Measurements from ENCODE around the gene FGFR1OP2. TPM values are rescaled to one million over a fixed set of nuclear protein-coding genes. Genes with fewer than 3 reads are reported as not detected.
A peak's percentile ranks its signal among the peaks of the same experiment; 100 is the strongest.

The FGFR1OP2 gene
- total RNA-seq, 2 experiments from 2014 or later, result 72.4 to 75.1 TPM

DNA sequence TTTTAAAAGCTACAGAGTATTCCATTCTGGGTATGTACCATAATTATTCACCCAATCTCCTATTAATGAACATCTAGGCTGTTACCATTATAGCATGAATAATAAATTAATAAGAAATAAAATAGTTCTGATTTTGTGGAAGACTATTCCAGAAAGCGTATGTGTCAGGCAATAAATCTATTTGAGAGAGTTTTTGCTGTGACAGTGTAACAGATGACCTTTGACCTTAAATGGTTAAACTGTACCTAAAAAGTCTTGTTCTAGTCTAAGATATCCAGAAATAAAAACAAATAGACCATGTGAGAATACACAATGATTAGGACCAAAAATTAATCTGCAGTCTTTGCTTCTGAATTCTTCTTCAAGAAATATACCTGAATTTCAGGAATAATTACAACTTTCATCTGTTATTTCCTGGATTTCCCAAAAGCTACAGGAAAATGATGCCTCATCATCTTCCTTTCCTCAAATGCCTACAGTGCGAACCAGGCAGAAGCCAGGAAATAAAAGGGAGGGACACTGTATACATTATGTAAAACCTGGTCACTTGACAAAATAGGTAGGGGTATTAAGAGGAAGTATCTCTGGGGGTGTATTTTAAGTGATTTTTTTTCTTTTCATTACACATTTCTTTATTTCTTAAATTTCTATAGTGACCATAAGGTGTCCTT, 68.7 kb downstream of the FGFR1OP2 start:
- no peak overlapping the region for H3K4me3 Mint-ChIP-seq
- peaks cover 33% of the 10 kb centered on the region for H3K4me1 Mint-ChIP-seq (ENCODE audit: low read depth)
- no peak for DNase-seq
- CTCF ChIA-PET, result no interaction called here
- H3K9me3 Mint-ChIP-seq, result no peaks in the 10 kb centered on the region
- POLR2A ChIA-PET, result no interaction called here
- no peaks in the 10 kb centered on the region for H3K27me3 Mint-ChIP-seq
- peaks cover 10% of the 10 kb centered on the region for H3K36me3 Mint-ChIP-seq (ENCODE audit: low read depth)
- intact Hi-C loops (cut with micrococcal nuclease), result no loop called here
- H3K27ac Mint-ChIP-seq, result no peak overlapping the region
- no peak for TF ChIP-seq CTCF (IDR thresholded peaks at IDR 0.05)
- ATAC-seq, result no peak

DNA sequence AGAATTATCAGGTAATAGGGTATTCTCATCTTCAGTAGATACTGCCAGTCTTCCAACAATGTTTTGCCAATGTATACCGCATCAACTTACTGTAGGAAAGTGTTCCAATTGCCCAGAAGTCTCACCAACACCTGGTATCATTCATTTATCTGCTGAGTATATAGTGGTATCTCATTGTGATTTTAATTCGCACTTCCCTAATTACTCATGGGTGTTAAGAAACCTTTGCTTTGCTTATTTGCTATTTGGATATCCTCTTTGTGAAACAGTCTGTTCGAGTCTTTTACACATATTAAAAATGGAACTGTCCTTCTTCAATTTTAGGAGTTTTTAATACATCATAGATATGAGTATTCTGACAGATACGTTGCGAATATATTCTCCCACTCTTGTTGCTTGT, 69.8 kb downstream of the FGFR1OP2 start:
- ChIA-PET CTCF (no interaction called here), POLR2A (no interaction called here)
- TF ChIP-seq CTCF (IDR thresholded peaks at IDR 0.05), result no peak
- no peaks in the 10 kb centered on the region for H3K27me3 Mint-ChIP-seq
- intact Hi-C loops (cut with micrococcal nuclease), result no loop called here
- no peak for DNase-seq
- H3K9me3 Mint-ChIP-seq, result no peaks in the 10 kb centered on the region
- H3K36me3 Mint-ChIP-seq (ENCODE audit: low read depth), result peaks cover 14% of the 10 kb centered on the region
- ATAC-seq, result no peak
- H3K4me1 Mint-ChIP-seq (ENCODE audit: low read depth), result peaks cover 40% of the 10 kb centered on the region
- H3K27ac Mint-ChIP-seq, result no peak overlapping the region
- H3K4me3 Mint-ChIP-seq, result no peak overlapping the region

DNA sequence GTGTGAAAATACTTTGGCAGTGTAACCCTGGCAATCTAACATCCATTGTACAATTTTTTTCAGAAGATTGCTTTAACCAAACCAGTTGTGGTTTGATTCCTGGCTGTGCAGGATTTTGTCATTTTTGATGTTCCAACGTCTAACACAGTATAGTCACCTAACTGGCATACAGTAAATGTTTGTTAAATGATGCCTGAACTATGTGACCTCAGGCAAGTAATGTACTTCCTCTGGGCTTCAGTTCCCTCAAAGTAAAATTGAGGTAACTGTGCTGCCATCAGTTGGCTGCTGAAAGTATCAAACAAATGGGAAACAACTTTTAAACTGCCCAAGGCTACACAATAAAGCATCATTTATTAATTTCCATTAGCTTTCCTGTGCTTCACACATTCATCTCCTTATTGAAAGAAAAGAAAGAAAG, 71.6 kb downstream of the FGFR1OP2 start:
- intact Hi-C loops (cut with micrococcal nuclease), result loop anchor here (10.0 kb wide), 2 partner anchors 135 to 235 kb away; partner anchors contain the start of gene STK38L
- peaks cover 46% of the 10 kb centered on the region for H3K4me1 Mint-ChIP-seq (ENCODE audit: low read depth)
- TF ChIP-seq CTCF (IDR thresholded peaks at IDR 0.05), result no peak
- no peaks in the 10 kb centered on the region for H3K9me3 Mint-ChIP-seq
- H3K4me3 Mint-ChIP-seq, result no peak overlapping the region
- CTCF ChIA-PET, result interaction anchor here (1.0 to 2.4 kb wide), 3 partner anchors 125 to 296 kb away, joined by 5 to 8 read pairs (median 6); no protein-coding TSS in a partner anchor
- H3K27me3 Mint-ChIP-seq, result no peaks in the 10 kb centered on the region
- POLR2A ChIA-PET, result interaction anchor here (0.6 kb wide), 1 partner anchor 11 kb away, joined by 3 read pairs; no protein-coding TSS in a partner anchor
- DNase-seq (no peak), ATAC-seq (no peak)
- peaks cover 14% of the 10 kb centered on the region for H3K36me3 Mint-ChIP-seq (ENCODE audit: low read depth)
- H3K27ac Mint-ChIP-seq, result no peak overlapping the region

- no peak for TF ChIP-seq CTCF (IDR thresholded peaks at IDR 0.05)
- ChIA-PET CTCF (interaction anchor here (1.1 to 7.0 kb wide), 6 partner anchors 9 to 292 kb away, joined by 3 to 81 read pairs (median 5); no protein-coding TSS in a partner anchor), POLR2A (interaction anchor here (1.0 to 1.6 kb wide), 4 partner anchors 10 to 232 kb away, joined by 3 to 7 read pairs (median 4); partner anchors contain the start of genes INTS13, MED21 and STK38L)
- peak overlapping the region; percentile 32 for H3K27ac Mint-ChIP-seq
- H3K36me3 Mint-ChIP-seq (ENCODE audit: low read depth), result peaks cover 14% of the 10 kb centered on the region
- H3K27me3 Mint-ChIP-seq, result no peaks in the 10 kb centered on the region
- DNase-seq (no peak), ATAC-seq (no peak)
- intact Hi-C loops (cut with micrococcal nuclease), result loop anchor here (10.0 kb wide), 2 partner anchors 132 to 232 kb away; partner anchors contain the start of gene STK38L
- peak overlapping the region; percentile 91 for H3K4me3 Mint-ChIP-seq
- H3K9me3 Mint-ChIP-seq, result no peaks in the 10 kb centered on the region
- H3K4me1 Mint-ChIP-seq (ENCODE audit: low read depth), result peaks cover 53% of the 10 kb centered on the region
Measured at GRCh38 chr12:27012239-27012981, 74.1 kb downstream of the FGFR1OP2 start.

Measured in activated CD8-positive, alpha-beta T cell treated with anti-CD3 and anti-CD28 coated beads for 36 hours (primary cell).